ENCODE results near the gene SFXN3.
A peak's percentile ranks its signal among the peaks of the same experiment; 100 is the strongest.

Gene SFXN3

GRCh38 chr10:101038484-101038883 lies 7.5 kb downstream of the SFXN3 start:
- no peak for DNase-seq

GRCh38 chr10:101040061-101040460 lies 9.0 kb downstream of the SFXN3 start:
- no peak for DNase-seq

- DNase-seq: no peak
Observed at GRCh38 chr10:101040851-101041250, 9.8 kb downstream of the SFXN3 start.

- no peak for DNase-seq
Observed at GRCh38 chr10:101041252-101041761, 10.3 kb downstream of the SFXN3 start.

- no peak for DNase-seq
Observed at GRCh38 chr10:101042118-101042517, 11.1 kb downstream of the SFXN3 start.

GRCh38 chr10:101042667-101043362 lies 11.8 kb downstream of the SFXN3 start:
- DNase-seq: peak; percentile 33

- no peak for DNase-seq
Observed at GRCh38 chr10:101043363-101043707, 12.3 kb downstream of the SFXN3 start.

GRCh38 chr10:101044117-101044516 lies 13.1 kb downstream of the SFXN3 start:
- DNase-seq: no peak

- no peak for DNase-seq
Observed at GRCh38 chr10:101046332-101047238, 15.6 kb downstream of the SFXN3 start.

GRCh38 chr10:101047268-101047667 lies 16.2 kb downstream of the SFXN3 start:
- DNase-seq: no peak

- DNase-seq: no peak
Observed at GRCh38 chr10:101047961-101048892, 17.2 kb downstream of the SFXN3 start.

- no peak for DNase-seq
Observed at GRCh38 chr10:101050208-101051069, 19.4 kb downstream of the SFXN3 start.

GRCh38 chr10:101052285-101052684 lies 21.3 kb downstream of the SFXN3 start:
- no peak for DNase-seq

GRCh38 chr10:101053516-101053915 lies 22.5 kb downstream of the SFXN3 start:
- DNase-seq: no peak

GRCh38 chr10:101054351-101054750 lies 23.3 kb downstream of the SFXN3 start:
- no peak for DNase-seq

GRCh38 chr10:101054876-101055275 lies 23.8 kb downstream of the SFXN3 start:
- no peak for DNase-seq

- DNase-seq: no peak
Observed at GRCh38 chr10:101055411-101055810, 24.4 kb downstream of the SFXN3 start.

- no peak for DNase-seq
Observed at GRCh38 chr10:101056365-101057151, 25.5 kb downstream of the SFXN3 start.

GRCh38 chr10:101060036-101060950 lies 29.3 kb downstream of the SFXN3 start:
- DNase-seq: peak; percentile 31

Measured in NCI-H524 treated with DMSO at 0.1 percent for 48 hours (cell line).